Fibroblast of skin of right biceps (primary cell): Measurements from ENCODE around the gene TMEM39B.
A peak's percentile ranks its signal among the peaks of the same experiment; 100 is the strongest.
"Not testable (repeated sequence)": the region's sequence is repeated elsewhere in the genome, so short reads cannot be mapped to it uniquely, and the experiment has no call there.

Experiments used
- DNase-seq: peaks from one replicate; pipeline ENCODE4 v3.0.0-alpha.2; 2013

The TMEM39B gene

DNA sequence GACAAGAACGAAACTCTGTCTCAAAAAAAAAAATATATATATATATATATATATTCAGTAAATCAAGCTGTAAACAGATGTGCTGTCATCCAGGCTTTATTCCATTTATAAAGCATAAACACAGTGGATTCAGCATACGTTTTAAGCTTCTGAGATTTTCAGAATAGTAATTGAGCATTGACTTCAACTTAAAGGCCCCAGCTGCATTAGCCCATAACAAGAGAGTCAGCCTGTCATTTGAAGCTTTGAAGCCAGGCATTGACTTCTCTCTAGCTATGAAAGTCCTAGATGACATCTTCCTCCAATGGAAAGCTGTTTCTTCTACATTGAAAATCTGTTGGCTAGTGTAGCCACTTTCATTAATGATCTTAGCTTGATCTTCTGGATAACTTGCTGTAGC is 41.7 kb downstream of the TMEM39B start:
- no peak for DNase-seq

DNA sequence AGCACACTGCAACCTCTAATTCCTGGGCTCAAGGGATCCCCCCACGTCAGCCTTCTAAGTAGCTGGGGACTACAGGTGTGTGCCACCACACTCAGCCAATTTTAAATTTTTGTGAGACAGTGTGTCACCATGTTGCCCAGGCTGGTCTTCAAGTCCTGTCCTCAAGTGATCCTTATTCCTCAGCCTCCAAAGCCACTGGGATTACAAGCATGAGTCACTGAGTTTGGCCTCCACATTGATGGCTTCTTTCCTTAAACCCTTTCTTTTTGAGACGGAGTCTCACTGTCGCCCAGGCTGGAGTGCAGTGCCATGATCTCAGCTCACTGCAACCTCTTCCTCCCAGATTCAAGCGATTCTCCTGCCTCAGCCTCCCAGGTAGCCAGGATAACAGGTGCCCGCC is 42.8 kb downstream of the TMEM39B start:
- DNase-seq = peak; percentile 33

GRCh38 chr1:32116531-32116930 is 43.8 kb downstream of the TMEM39B start:
- DNase-seq = no peak

DNA sequence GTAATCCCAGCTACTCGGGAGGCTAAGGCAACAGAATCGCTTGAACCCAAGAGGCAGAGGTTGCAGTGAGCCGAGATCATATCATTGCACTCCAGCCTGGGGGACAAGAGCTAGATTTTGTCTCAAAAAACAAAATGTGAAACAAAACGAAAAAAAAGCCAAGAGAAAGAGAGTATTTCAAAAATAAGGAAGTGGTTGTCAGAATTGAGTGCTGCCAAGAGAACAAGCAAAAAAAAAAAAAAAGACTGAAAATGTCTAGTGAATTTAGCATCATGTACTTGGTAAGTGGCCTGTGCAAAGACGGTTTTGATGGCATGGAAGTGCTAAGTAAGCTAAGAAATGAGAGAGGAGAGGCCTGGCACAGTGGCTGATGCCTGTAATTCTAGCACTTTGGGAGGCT is 49.4 kb downstream of the TMEM39B start:
- no peak for DNase-seq

DNA sequence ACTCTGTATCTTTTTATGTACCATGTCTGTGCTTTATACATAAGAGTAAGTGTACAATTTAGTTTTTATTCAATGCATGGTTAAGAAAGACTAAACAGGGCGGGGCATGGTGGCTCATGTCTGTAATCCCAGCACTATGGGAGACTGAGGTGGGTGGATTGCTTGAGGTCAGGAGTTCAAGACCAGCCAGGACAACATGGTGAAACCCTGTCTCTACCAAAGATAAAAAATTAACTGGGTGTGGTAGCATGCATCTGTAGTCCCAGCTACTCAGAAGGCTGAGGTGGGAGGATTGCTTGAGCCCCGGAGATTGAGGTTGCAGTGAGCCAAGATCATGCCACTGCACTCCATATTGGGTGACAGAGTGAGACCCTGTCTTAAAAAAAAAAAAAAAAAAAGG is 50.6 kb downstream of the TMEM39B start:
- DNase-seq = not testable (repeated sequence)

- no peak for DNase-seq
Measured at GRCh38 chr1:32125313-32125712, 52.6 kb downstream of the TMEM39B start.

DNA sequence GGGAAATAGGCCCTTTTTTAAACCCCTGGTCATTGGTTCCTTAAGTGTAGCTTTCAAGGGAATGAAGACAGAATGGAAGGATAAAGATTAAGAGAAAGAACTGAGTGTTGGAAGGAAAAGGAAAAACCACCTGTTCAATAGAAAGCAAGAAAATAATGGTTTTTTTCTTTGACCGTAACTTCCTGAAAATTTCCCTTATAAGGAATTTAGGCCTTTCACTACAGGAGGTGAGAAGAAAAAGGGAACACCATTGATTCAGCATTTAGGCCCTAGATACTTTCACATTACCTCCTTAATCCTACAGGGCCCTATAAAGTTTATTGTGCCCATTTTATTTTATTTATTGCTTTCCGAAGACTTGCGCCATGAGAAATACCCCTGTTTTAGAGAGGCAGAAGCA is 54.0 kb downstream of the TMEM39B start:
- DNase-seq = no peak

- DNase-seq = no peak
Measured at GRCh38 chr1:32127409-32128198, 54.9 kb downstream of the TMEM39B start.

- no peak for DNase-seq
Measured at GRCh38 chr1:32128479-32128878, 55.7 kb downstream of the TMEM39B start.

DNA sequence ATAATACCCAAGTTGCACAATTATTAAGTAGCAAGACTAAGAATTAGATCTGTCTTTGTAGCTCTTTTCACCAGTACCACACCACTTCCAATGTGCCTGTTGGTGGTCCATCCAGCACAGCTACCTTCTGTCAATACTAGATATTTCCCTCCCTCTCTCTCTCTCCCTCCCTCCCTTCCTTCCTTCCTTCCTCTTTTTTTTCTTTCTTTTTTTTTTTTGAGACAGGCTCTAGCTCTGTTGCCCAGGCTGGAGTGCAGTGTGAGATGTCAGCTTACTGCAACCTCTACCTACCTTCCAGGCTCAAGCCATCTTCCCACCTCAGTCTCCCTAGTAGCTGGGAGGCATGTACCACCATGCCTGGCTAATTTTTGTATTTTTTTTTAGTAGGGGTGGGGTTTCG is 56.2 kb downstream of the TMEM39B start:
- no peak for DNase-seq

DNA sequence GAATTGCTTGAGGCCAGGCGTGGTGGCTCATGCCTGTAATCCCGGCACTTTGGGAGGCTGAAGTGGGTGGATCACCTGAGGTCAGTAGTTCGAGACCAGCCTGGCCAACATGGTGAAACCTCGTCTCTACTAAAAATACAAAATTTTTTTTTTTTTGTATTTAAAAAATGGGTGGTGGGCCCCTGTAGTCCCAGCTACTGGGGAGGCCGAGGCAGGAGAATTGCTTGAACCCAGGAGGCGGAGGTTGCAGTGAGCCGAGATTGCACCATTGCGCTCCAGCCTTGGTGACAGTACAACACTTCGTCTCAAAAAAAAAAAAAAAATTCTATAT is 61.2 kb downstream of the TMEM39B start:
- DNase-seq = not testable (repeated sequence)

DNA sequence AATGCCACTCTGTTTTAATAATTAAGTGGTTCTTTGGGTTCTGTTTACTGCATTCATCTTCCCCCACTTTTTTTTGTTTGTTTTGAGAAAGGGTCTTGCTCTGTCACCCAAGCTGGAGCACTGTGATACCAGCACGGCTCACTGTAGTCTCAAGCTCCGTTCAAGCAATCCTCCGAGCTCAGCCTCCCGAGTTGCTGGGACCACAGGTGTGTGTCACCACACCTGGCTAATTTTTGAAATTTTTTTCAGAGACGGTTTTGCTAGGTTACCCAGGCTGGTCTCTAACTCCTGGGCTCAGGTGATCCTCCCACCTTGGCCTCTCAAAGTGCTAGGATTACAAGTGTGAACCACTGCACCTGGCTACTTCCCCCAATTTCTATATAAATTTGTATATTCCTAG is 64.4 kb downstream of the TMEM39B start:
- DNase-seq = no peak

DNA sequence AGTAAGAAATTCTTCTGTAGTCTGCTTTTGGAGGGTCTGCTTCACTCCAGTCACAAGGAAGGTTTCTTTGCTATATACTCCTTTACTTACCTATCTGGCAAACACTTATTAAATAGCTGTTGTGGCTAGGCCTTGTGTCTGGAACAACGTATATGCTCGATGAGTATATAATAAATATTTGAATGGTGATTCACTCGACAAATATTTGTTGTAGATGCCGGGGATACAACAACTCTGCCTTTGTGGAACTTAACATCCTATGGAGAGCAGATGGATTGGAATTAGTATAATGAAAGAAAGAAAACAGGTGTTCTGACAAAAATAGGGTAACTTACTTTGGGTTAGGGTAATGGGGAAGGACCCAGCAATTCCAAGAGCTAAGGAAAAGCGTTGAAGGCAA is 66.2 kb downstream of the TMEM39B start:
- peak; percentile 62 for DNase-seq

GRCh38 chr1:32142446-32143301 is 69.9 kb downstream of the TMEM39B start:
- peak; percentile 76 for DNase-seq

DNA sequence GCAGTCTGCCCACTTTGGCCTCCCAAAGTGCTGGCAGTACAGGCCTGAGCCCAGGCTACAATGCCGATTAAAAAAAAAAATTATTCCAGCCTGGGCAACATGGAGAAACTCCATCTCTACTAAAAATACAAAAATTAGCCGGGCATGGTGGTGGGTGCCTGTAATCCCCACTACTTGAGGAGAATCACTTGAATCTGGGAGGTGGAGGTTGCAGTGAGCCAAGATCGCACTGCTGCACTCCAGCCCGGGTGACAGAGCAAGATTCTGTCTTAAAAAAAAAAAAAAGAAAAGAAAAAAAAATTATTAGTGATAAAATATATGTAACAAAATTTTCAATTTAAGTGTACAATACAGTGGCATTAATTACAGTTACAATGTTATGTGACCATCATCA is 70.6 kb downstream of the TMEM39B start:
- not testable (repeated sequence) for DNase-seq

GRCh38 chr1:32144033-32144432 is 71.3 kb downstream of the TMEM39B start:
- DNase-seq = peak; percentile 20

- not testable (repeated sequence) for DNase-seq
Measured at GRCh38 chr1:32147799-32148198, 75.1 kb downstream of the TMEM39B start.

GRCh38 chr1:32150847-32151246 is 78.1 kb downstream of the TMEM39B start:
- peak; percentile 48 for DNase-seq

- peak; percentile 82 for DNase-seq
Measured at GRCh38 chr1:32151319-32151787, 78.6 kb downstream of the TMEM39B start.
